HS-27A (cell line): Measurements from ENCODE around the gene CD200R1L.

ENCODE experiments used
- DNase-seq: peaks from one replicate; pipeline ENCODE4 v3.0.0-alpha.2; 2012; ENCODE audit warnings: low read depth, missing footprints

The CD200R1L gene

DNA sequence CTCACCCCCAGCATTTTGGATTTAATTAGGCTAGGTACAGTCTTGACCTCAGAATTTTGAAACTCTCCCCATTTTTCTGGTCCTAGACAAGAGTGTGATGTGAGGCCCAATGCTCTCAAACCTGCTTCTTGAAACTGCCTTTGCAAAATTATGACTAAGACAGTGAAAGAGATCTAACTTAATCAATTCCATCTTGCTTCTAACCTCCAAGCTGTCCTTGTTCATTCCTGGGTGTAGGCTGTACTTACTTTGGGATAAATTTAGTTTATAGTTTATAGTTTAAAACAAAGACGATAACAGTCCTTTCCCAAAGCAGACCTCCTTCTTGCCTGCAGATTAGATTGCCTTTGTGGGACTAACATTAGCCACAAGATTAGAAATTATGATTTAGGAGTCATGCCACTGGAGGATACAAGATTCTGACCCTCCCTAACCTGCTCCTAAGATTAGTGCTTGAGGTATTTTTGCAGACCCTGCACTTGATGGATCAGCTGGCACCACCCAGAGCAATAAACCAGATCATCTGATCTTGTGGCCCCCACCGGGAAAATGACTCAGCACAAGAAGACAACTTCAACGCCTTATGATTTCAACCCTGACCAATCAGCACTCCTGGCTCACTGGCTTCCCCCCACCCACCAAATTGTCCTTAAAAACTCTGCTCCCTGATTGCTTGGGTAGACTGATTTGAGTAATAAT lies 59.6 kb downstream of the CD200R1L start:
- no peak for DNase-seq

DNA sequence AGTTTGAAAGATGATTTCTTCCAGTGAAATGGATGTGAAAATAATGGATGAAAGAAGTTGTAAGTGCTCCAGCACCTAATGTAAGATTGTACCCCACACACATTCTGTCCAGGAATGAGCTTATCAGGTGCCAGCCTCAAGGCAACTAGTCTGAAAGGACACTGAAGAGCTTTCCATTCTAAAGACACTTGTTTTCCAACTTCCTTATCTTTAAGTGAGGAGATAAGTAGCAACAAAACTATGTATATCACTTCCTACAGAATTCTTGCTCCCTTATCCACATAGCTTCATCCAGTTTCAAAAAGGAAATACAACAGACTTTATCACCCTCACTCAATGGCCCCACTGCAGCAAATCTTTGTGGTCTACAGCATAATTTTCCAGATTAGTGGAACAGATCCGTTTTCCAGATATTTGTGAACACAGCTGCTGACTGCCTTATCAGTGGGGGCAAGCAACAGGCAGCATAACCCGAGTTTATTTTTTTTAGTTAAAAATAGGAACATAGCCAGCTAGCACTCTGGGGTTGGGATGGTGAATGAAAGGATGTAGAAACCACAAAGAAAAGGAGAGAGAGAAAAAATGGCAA lies 60.6 kb downstream of the CD200R1L start:
- no peak for DNase-seq

DNA sequence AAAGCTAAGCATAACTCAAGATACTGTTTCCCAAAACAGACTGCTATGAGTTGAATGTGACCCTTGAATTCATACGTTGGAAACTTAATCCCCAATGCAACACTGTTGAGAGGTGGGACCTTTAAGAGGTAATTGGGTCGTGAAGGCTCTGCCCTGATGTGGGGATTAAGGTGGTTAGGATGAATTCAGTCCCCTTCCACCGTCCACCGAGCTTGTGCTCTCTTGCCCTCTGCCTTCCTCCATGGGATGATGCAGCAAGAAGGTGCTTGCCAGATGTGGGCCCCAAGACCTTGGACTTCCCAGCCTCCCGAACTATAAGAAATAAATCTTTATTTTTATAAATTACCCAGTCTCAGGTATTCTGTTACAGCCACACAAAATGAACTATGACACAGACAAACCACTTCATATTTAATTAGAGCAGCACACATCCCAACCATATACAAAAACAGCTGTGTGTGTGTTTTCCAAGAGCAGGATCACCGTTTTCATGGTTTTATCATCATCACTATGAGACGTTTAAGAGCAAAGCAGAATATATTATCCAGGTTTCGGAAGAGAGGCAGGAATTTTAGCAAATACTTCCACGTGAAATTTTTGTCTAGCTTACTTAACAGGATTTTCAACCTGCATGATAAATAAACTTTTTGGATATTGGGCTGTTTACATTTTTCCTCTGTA lies 61.2 kb downstream of the CD200R1L start:
- DNase-seq = no peak

DNA sequence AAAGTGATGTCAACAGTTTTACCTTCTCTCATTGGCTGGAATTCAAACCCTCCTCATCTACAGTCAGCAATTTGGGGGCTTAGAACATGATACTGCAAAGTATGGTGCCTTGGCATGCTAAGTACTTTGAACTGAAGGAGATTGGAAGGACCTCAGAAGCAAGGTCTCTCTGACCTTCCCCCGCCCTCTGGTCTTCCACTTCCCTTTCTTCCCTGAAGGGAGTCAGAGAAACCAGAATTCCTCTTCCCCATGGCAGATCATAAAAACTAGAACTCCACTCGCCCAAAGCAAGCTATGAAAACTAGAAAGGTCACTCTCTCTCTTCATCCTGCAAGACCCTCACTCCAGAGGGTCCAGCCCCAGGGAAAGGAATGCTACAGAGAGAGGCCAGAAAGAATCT lies 64.2 kb downstream of the CD200R1L start:
- DNase-seq = no peak

DNA sequence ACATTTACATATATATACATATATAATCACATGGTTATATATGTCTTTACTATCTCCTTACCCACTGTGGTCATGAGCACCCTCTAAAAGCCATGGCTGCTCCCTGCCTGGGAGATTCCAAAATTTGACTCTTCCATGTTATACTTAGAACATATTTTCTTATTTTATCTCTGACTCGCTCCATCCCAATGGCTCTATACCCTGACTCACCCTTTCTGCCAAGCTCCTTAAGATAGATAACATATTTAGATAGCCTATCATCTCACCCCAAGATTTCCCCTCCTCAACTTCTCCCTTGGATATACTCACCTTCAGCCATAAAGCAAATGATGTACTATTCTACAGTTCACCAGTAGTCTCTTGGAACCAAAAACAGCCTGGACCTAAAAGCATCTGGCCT lies 65.1 kb downstream of the CD200R1L start:
- DNase-seq = no peak

DNA sequence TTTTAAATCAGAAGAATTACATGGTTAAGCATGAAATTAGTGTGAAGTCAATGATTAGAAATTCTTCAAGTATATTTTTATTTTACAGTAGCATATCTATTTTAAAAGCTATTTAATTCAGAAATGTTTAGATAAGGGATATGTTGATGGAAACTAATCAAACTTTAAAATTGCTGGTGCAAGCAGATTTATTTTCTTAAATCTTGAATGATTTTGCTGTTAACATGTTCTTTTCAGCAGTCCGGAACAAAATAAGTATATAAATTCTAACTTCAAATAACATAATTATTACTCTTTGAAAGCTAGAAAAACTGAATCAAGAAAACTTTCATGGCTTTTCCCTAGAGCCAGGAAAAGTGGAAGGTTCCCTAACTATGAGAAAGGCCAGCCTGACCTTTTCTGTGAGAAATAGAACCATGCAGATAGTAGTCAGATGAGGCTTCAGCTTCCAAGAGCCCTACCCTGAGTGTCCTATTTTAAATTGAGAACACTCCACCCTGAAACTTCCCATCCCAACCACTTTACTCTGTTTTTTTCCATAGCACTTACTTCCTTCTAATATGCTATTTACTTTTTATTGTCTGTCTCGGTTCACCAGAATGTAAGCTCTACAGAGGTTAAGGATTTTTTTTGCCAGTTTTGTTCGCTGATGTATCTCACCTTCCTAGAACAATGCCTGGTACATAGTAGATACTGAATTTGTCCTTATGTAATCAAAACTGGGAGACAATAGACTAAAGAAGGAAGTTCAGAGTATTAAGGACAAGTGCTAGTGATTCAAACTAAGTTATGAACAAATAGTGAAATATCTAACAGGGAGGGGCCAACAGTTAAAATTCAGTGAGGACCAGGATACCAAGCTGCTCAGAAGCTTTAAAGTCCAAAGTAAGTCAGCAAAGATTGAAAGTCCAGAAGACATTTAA lies 66.8 kb downstream of the CD200R1L start:
- DNase-seq = no peak

DNA sequence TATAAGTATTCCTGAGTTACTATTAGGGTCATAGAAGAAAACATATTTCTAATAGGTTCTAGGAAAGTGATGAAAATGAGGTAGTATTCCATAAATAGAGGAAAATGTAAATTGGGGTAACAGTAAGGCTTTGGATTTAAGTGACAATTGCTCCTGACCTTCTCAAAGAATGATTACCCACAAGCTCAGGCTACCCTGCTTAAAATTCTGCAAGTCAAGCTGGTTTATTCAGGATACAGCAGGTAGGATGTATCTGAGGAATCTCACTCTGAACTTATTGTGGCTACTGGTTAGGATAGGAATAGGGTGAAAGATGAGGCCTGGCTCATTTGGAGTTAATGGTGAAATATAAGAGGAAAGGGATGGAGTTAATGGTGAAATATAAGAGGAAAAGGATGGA lies 67.7 kb downstream of the CD200R1L start:
- DNase-seq = no peak

DNA sequence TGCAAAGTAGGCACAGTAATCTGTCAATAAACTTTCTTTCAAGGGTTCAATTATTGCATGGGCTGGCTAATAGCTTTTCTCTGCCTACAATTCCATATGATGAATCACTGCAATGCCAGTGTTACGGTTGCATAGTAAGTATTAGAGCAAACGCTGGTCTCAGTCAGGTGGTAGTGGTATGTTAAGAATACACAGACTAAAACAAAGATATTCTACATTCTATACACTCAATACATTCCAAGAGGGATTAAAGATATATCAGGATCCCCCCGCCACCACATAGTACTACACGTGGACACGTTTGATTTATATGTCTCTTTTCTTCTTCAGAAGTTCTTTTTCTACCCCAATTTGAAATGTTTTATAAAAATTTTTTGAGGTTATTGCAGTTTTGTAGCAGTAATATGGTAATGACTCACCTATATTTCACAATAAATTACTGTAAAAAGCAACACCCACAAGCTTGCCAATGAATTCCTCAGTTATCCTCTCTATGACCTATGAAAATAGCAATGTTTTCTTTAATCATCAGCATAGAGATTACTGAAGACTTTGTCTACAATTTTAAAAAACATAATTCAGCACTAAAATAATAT lies 68.2 kb downstream of the CD200R1L start:
- peak; percentile 77 for DNase-seq

DNA sequence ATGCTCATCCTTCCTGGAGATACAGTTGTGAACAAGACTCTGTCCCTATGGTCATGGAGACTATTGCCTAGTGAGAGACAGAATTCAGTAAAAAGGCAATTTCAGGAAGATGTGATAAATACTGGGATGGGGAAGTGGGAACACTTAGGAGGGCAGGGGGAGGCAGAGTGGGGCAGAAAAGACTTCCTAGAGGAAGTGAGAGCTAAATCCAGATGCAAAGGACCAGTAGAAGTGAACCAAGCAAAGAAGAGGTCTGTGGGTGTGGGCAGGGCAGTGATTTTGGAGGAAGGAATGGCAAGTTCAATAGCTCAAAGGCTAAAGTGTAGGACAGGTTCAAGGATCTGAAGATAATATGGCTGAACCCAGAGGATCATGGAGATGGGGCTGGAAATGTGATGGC lies 68.9 kb downstream of the CD200R1L start:
- no peak for DNase-seq

DNA sequence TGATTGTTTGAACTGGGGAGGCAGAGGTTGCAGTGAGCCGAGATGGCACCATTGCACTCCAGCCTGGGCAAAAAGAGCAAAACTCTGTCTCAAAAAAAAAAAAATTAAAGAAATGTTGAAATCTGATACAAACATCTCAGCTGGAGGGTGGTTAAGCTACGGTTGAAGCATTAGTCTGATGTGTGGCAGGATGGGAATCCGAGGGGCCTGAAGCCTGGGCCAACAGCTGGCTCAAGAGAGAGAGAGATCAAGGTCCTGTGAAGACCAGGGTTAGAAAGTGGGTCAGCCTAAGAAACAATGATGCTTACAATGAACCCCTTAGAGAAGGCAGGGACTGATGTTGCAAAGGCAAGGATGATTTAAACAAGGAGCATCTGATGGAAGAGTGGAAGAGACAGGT lies 69.8 kb downstream of the CD200R1L start:
- DNase-seq = no peak

DNA sequence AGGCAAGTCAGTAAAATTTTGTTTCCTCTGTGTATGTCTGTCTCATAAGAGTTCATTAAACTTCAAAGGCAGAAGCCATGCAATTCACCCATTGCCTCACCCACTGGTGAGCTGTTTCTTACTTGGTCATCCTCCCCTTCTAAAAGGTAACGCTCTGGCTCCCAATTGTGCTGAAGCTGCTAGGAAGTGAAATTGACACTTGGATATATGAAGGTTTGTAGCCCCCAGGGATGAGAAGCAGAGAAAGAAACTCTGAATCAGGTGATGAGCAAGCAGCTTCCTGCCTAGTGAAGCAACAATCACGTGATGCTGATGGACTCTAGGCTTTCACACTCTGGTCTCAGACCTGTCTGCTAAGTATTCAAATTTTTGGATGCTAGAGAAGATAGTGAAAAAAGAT lies 70.7 kb downstream of the CD200R1L start:
- no peak for DNase-seq

DNA sequence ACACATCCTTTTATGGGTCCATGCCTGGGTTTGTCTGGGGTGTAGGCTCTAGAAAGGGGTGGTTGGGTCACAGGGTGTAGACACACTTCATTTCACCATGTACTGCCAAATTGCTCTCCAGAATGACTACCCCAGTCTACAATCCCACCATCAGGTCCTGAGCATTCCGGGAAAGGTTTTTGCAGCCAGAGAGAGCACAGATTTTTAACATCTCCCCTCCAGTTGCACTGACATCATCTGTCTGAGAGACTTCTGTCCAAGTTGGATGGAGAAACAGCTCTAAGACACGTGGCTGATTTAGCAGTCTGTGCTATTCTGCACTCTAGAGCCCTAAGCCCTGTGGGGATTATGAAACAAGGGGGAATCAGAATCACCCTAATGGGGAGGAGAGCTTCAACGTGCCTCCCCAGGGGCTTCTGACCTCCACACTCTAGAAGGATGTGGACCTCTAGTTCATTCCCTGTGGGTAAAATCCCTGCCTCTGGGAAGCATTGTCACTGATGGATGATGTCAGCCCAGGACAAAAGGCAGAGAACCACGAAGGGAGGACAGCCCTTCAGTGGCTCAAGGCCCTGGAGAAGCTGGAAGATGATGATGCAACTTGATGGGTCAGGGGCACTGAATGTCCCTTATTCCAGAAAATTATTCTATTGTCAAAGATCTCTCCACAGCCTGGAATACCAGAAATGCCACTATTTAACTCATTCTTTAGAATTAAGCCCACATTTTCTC lies 71.5 kb downstream of the CD200R1L start:
- no peak for DNase-seq

DNA sequence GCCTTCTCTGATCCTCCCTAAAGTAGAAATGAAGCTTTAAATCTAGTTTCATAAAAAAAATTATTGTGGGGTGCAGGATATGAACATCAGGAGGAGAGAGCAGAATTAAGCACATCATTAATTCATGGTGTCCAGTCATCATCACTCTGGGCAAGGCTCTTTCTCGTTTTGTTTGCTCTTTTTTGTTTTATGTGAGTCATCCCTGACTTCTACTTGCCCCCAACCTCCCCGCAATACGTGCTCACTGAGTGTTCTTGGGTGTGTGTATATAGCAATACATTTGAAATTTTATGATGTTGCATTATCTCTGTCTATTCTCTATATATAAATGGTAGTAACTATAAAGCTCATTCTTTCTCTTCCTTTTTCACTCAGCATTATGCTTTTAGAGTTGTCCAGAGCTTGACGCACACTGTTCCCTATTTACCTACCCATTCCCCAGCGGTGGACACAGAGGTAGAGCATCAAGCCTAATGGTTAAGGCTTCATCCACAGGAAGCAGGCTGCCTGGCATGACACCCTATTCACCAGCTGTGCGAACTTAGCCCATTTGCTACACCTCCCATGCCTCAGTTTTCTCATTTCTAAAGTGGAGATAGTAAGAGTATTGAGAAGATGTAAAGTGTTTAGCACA lies 72.3 kb downstream of the CD200R1L start:
- DNase-seq = no peak

DNA sequence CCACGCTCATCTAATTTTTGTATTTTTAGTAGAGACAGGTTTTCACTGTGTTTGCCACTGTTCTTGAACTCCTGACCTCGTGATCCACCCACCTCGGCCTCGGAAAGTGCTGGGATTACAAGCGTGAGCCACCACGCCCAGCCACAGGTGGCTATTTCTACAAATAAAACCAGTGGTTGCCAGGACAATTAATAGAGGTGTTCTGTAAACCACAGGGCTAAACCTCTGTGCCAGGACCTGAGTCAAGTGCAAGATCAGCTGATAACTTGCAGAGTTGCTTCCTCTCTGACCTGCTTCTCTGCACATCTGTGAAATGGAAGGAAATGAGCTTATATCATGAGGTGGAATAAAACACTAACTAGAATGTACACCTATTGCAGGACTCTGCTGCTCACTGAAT lies 72.8 kb downstream of the CD200R1L start:
- no peak for DNase-seq

DNA sequence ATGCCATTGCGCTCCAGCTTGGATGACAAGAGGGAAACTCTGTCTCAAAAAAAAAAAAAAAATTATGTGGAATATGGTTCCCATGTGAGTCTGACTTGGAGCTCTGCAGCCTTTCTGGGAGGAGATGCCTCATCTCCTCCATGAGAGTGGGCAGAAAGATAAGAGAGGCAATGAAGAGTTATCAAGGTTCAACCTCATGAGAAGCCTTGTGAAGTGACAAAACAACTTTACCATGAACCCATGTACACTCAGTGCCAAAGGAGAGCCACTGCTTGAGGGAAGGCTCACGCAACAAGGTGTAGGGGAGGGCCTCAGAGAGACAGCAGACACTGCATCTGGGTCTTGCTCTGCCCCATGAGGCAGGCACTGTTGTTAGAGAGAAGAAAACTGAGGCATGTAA lies 75.7 kb downstream of the CD200R1L start:
- DNase-seq = no peak

DNA sequence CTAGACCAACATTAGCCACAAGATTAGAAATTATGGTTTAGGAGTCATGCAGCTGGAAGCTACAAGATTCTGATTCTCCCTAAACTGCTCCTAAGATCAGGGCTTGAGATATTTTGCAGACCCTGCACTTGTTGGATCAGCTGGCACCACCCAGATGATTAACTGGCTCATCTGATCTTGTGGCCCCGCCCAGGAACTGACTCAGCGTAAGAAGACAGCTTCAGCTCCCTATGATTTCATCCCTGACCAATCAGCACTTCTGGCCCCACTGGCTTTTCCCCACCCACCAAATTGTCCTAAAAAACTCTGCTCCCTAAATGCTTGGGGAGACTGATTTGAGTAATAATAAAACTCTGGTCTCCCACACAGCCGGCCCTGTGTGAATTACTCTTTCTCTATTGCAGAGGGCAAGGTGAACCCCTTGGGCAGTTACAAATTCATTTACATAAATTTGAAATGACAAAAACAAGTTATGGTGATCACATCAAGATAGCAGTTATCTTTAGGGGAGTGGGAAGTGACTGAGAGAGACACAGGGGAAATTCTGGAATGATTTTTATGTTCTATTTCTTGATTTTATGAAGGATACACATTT lies 76.5 kb downstream of the CD200R1L start:
- no peak for DNase-seq

DNA sequence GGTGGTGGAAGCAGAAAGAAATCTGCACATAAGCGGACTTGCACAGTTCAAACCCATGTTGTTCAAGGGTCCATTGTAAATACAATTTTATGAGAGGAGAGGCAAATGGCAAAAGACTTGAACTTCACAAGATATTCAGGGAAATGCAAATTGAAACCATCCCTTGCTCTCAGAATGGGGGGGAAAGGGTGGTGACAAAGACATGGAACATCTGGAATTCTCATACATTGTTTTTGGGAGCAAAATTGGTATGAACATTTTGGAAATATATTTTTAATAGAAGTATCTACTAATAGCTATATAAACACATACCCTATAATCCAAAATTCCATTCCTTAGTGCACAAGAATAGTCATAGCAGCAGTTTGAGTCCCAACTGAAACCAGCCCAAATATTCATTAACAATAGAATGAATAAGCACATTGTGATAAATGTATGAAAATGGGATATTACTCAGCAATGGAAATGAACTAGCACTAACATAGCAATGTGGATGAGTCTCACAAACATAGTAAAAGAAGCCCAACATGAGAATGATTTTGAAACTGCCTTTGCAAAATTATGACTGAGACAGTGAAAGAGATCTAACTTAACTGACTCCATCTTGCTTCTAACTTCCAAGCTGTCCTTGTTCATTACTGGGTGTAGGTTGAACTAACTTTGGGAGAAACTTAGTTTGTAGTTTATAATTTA lies 77.2 kb downstream of the CD200R1L start:
- no peak for DNase-seq

DNA sequence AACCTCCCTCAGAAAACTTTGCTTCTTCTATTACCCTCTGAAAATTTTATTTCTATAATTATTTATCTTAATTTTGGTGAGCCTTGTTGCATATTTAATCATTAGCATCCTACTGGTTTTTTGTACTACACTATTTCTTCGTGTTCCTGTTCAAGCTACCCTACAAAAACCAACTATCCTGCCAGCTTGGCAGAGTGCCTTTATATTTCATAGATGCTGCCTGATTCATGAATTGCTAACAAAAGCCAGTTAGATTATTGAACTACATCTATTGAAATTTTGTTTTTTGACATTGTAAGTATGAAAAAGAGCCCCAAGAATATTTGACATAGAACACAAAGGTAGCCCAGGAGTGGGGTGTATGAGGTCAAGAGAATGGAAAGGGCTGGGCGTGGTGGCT lies 78.9 kb downstream of the CD200R1L start:
- no peak for DNase-seq

DNA sequence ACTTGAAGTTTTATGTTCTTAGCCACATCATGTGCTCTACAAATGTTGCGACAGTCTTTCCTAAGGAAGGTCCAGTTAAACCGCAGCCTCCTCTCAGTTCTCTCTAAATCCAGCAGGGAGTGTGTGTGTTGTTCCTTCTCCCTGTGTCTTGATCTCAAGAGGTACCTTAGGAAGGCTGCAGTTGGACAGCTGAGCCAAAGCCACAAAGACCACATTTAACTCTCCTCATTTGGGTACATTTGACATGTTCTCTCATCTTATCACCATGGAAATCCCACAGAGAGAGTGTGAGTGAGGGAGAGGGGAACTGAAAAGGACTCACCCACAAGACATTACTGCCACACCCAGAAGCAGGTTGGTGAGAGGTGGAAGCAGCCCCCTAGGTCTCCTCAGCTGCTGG lies 79.5 kb downstream of the CD200R1L start:
- no peak for DNase-seq
